Activated B cell treated with CpG ODN at 0.5 μM for 24 hours (primary cell): ENCODE results near the gene ORM1. TPM values are rescaled to one million over a fixed set of nuclear protein-coding genes. Genes with fewer than 3 reads are reported as not detected.

Experiments
- ATAC-seq: fragments of 200-7000 bp; cut with Tn5 transposase; one replicate; pipeline ENCODE4 v1.10.0; 2021; ENCODE audit warnings: low read depth, mild to moderate bottlenecking, moderate library complexity
- CTCF ChIA-PET: fragments of 350-600 bp; sonication (Branson Sonifier 250); formaldehyde crosslinking; loops from one replicate; lab custom pipeline; 2021; ENCODE audit warnings: antibody characterized with exemption; lab: Charles Lee
- POLR2A ChIA-PET: fragments of 350-600 bp; sonication (Branson Sonifier 250); formaldehyde crosslinking; loops from one replicate; lab custom pipeline; 2021; ENCODE audit warnings: antibody characterized with exemption; lab: Charles Lee
- DNase-seq: peaks from one replicate; pipeline ENCODE4 v3.0.0; 2022
- H3K27ac Mint-ChIP-seq: one replicate; pipeline ENCODE4 v1.8.0; 2020; ENCODE audit warnings: mixed read lengths
- H3K27me3 Mint-ChIP-seq: one replicate; pipeline ENCODE4 v1.8.0; 2021; ENCODE audit warnings: mixed read lengths
- H3K36me3 Mint-ChIP-seq: one replicate; pipeline ENCODE4 v1.8.0; 2021; ENCODE audit warnings: low read depth, mixed read lengths
- H3K4me1 Mint-ChIP-seq: one replicate; pipeline ENCODE4 v1.8.0; 2021; ENCODE audit warnings: mixed read lengths
- H3K4me3 Mint-ChIP-seq: one replicate; pipeline ENCODE4 v1.8.0; 2020; ENCODE audit warnings: mild to moderate bottlenecking, mixed read lengths
- H3K9me3 Mint-ChIP-seq: one replicate; pipeline ENCODE4 v1.8.0; 2020; ENCODE audit warnings: mixed read lengths
- CTCF ChIP-seq: fragments of 200-600 bp; IDR thresholded peaks from one replicate; pipeline ENCODE4 v1.8.0; 2022; ENCODE audit warnings: antibody characterized with exemption, mild to moderate bottlenecking
- intact Hi-C: fragments of 100-400 bp; cut with micrococcal nuclease; formaldehyde crosslinking; loops from one replicate; pipeline ENCODE4 v1.15.1; 2024
- total RNA-seq: library from RNA; stranded (reverse); gene quantifications from 2 replicates; pipeline ENCODE4 v1.2.3, GENCODE V29; 2022

The ORM1 gene
- total RNA-seq, 1 donor from 2014 or later, result not detected

DNA sequence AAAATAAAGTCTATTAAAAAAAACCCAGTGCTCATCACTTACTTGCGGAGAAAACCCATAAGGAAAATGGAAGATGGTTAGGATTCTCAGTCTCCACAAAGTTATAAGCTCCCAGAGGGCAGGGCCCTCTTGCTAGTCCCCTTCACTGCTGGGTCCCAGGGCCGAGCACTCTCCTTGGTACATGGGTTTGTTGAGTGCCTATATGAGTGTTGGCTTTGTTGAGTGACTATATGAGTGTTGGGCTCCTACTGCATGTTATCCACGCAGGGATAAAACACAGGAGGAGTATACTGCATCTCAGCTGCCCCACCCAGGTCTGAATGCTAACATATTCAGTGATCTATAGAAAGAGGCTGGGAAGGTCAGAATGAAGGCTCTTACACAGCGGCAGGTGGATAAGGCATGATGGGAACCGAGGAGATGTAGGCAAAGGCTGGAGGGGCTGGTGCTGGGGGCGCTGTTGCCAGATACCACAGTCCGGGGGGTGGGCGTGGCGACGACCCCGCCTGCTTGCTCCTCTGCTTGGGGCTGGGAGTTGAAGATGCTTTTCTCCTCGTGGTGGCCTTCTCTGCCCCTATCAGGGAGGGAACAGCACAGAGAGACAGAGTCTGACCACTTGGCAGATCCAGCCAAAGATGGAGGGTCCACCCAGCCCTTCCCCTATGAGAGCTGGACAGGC is 18.4 kb downstream of the ORM1 start:
- CTCF ChIA-PET, result interaction anchor here (1.9 to 2.0 kb wide), 3 partner anchors 48 to 251 kb away, joined by 4 to 13 read pairs (median 6); partner anchors contain the start of gene AKNA
- H3K27me3 Mint-ChIP-seq, result no peaks in the 10 kb centered on the region
- intact Hi-C loops, result no loop called here
- POLR2A ChIA-PET, result interaction anchor here (0.9 to 13.9 kb wide), 3 partner anchors 43 to 275 kb away, joined by 3 to 188 read pairs (median 4); partner anchors contain the start of gene AKNA
- DNase-seq (no peak), ATAC-seq (no peak)
- peaks cover 27% of the 10 kb centered on the region for H3K4me1 Mint-ChIP-seq
- peaks cover 95% of the 10 kb centered on the region for H3K36me3 Mint-ChIP-seq
- TF ChIP-seq CTCF, result no peak
- no peaks in the 10 kb centered on the region for H3K9me3 Mint-ChIP-seq
- H3K4me3 Mint-ChIP-seq, result no peak overlapping the region
- H3K27ac Mint-ChIP-seq, result peak overlapping the region; percentile 69

GRCh38 chr9:114341991-114342390 is 19.1 kb downstream of the ORM1 start:
- no peaks in the 10 kb centered on the region for H3K9me3 Mint-ChIP-seq

GRCh38 chr9:114342755-114343440 is 20.0 kb downstream of the ORM1 start:
- H3K27ac Mint-ChIP-seq, result peak overlapping the region; percentile 26
- H3K27me3 Mint-ChIP-seq, result no peaks in the 10 kb centered on the region
- POLR2A ChIA-PET, result interaction anchor here (0.6 to 13.9 kb wide), 2 partner anchors 42 to 50 kb away, joined by 14 to 188 read pairs; partner anchors contain the start of gene AKNA
- H3K9me3 Mint-ChIP-seq, result no peaks in the 10 kb centered on the region
- CTCF ChIA-PET, result interaction anchor here (1.9 kb wide), 1 partner anchor 63 kb away, joined by 6 read pairs; no protein-coding TSS in a partner anchor
- H3K36me3 Mint-ChIP-seq, result peaks cover 95% of the 10 kb centered on the region
- no peak overlapping the region for H3K4me3 Mint-ChIP-seq
- intact Hi-C loops, result no loop called here
- H3K4me1 Mint-ChIP-seq, result peaks cover 28% of the 10 kb centered on the region
- no peak for DNase-seq
- ATAC-seq, result no peak
- TF ChIP-seq CTCF, result no peak

More at GRCh38 chr9:114341991-114342390, 19.1 kb downstream of the ORM1 start:
- no peak overlapping the region for H3K4me3 Mint-ChIP-seq
- ChIA-PET POLR2A (interaction anchor here (13.9 kb wide), 1 partner anchor 43 kb away, joined by 188 read pairs; the partner anchor contains the start of gene AKNA), CTCF (interaction anchor here (0.7 to 1.9 kb wide), 2 partner anchors 63 to 250 kb away, joined by 3 to 6 read pairs; no protein-coding TSS in a partner anchor)
- peaks cover 27% of the 10 kb centered on the region for H3K4me1 Mint-ChIP-seq
- no peak for TF ChIP-seq CTCF
- ATAC-seq (no peak), DNase-seq (no peak)
- H3K27me3 Mint-ChIP-seq, result no peaks in the 10 kb centered on the region
- intact Hi-C loops, result no loop called here
- H3K36me3 Mint-ChIP-seq, result peaks cover 96% of the 10 kb centered on the region
- H3K27ac Mint-ChIP-seq, result peak overlapping the region; percentile 69

- TF ChIP-seq CTCF, result no peak
- Mint-ChIP-seq H3K36me3 (peaks cover 95% of the 10 kb centered on the region), H3K27ac (peak overlapping the region; percentile 47), H3K27me3 (no peaks in the 10 kb centered on the region), H3K4me3 (no peak overlapping the region), H3K4me1 (peaks cover 29% of the 10 kb centered on the region), H3K9me3 (no peaks in the 10 kb centered on the region)
- ChIA-PET POLR2A (interaction anchor here (0.6 to 13.9 kb wide), 2 partner anchors 41 to 49 kb away, joined by 3 to 188 read pairs; partner anchors contain the start of gene AKNA), CTCF (interaction anchor here (0.6 to 1.9 kb wide), 2 partner anchors 20 to 62 kb away, joined by 3 to 6 read pairs; no protein-coding TSS in a partner anchor)
- ATAC-seq (no peak), DNase-seq (no peak)
- intact Hi-C loops, result no loop called here
Observed at GRCh38 chr9:114343471-114344187, 20.7 kb downstream of the ORM1 start.
